Activated naive CD8-positive, alpha-beta T cell (primary cell): Measurements from ENCODE around the gene CDC42BPA.

Experiments
- H3K27ac Mint-ChIP-seq: one replicate; pipeline ENCODE4 v1.8.0; 2021; ENCODE audit warnings: mixed read lengths
- H3K27me3 Mint-ChIP-seq: one replicate; pipeline ENCODE4 v1.8.0; 2021; ENCODE audit warnings: mixed read lengths
- H3K36me3 Mint-ChIP-seq: one replicate; pipeline ENCODE4 v1.8.0; 2021; ENCODE audit warnings: mixed read lengths
- H3K4me1 Mint-ChIP-seq: one replicate; pipeline ENCODE4 v1.8.0; 2021; ENCODE audit warnings: low read depth, mixed read lengths
- H3K4me3 Mint-ChIP-seq: one replicate; pipeline ENCODE4 v1.8.0; 2021; ENCODE audit warnings: mild to moderate bottlenecking, mixed read lengths
- H3K9me3 Mint-ChIP-seq: one replicate; pipeline ENCODE4 v1.8.0; 2021; ENCODE audit warnings: low read depth, mixed read lengths

The CDC42BPA gene

GRCh38 chr1:227077783-227078182 lies 240.5 kb downstream of the CDC42BPA start:
- H3K27me3 Mint-ChIP-seq: peaks cover 19% of the 10 kb centered on the region
- H3K4me3 Mint-ChIP-seq: no peak overlapping the region
- H3K36me3 Mint-ChIP-seq: no peaks in the 10 kb centered on the region
- peaks cover under 1% of the 10 kb centered on the region for H3K9me3 Mint-ChIP-seq
- no peak overlapping the region for H3K27ac Mint-ChIP-seq
- H3K4me1 Mint-ChIP-seq: no peaks in the 10 kb centered on the region

GRCh38 chr1:227073786-227074185 lies 244.5 kb downstream of the CDC42BPA start:
- H3K4me1 Mint-ChIP-seq: no peaks in the 10 kb centered on the region
- peaks cover 16% of the 10 kb centered on the region for H3K27me3 Mint-ChIP-seq
- no peaks in the 10 kb centered on the region for H3K36me3 Mint-ChIP-seq
- H3K27ac Mint-ChIP-seq: no peak overlapping the region
- no peak overlapping the region for H3K4me3 Mint-ChIP-seq
- no peaks in the 10 kb centered on the region for H3K9me3 Mint-ChIP-seq

GRCh38 chr1:227072991-227073390 lies 245.3 kb downstream of the CDC42BPA start:
- Mint-ChIP-seq H3K4me1 (no peaks in the 10 kb centered on the region), H3K27me3 (peaks cover 14% of the 10 kb centered on the region), H3K4me3 (no peak overlapping the region), H3K9me3 (no peaks in the 10 kb centered on the region), H3K36me3 (no peaks in the 10 kb centered on the region), H3K27ac (no peak overlapping the region)

GRCh38 chr1:227071895-227072587 lies 246.3 kb downstream of the CDC42BPA start:
- Mint-ChIP-seq H3K4me1 (no peaks in the 10 kb centered on the region), H3K27ac (peak overlapping the region; percentile 5)

GRCh38 chr1:227070638-227071285 lies 247.5 kb downstream of the CDC42BPA start:
- H3K9me3 Mint-ChIP-seq: no peaks in the 10 kb centered on the region
- H3K4me1 Mint-ChIP-seq: no peaks in the 10 kb centered on the region
- no peak overlapping the region for H3K27ac Mint-ChIP-seq
- H3K36me3 Mint-ChIP-seq: no peaks in the 10 kb centered on the region
- H3K27me3 Mint-ChIP-seq: peaks cover 10% of the 10 kb centered on the region
- H3K4me3 Mint-ChIP-seq: no peak overlapping the region

More at GRCh38 chr1:227071895-227072587, 246.3 kb downstream of the CDC42BPA start:
- Mint-ChIP-seq H3K9me3 (no peaks in the 10 kb centered on the region), H3K4me3 (no peak overlapping the region), H3K36me3 (no peaks in the 10 kb centered on the region), H3K27me3 (peaks cover 9% of the 10 kb centered on the region)

GRCh38 chr1:227069490-227069889 lies 248.8 kb downstream of the CDC42BPA start:
- Mint-ChIP-seq H3K36me3 (no peaks in the 10 kb centered on the region), H3K27me3 (peaks cover 18% of the 10 kb centered on the region), H3K4me3 (no peak overlapping the region), H3K9me3 (no peaks in the 10 kb centered on the region), H3K4me1 (no peaks in the 10 kb centered on the region), H3K27ac (no peak overlapping the region)

GRCh38 chr1:227068883-227069282 lies 249.4 kb downstream of the CDC42BPA start:
- no peaks in the 10 kb centered on the region for H3K9me3 Mint-ChIP-seq
- peaks cover 21% of the 10 kb centered on the region for H3K27me3 Mint-ChIP-seq
- H3K36me3 Mint-ChIP-seq: no peaks in the 10 kb centered on the region
- H3K4me3 Mint-ChIP-seq: no peak overlapping the region
- no peaks in the 10 kb centered on the region for H3K4me1 Mint-ChIP-seq
- H3K27ac Mint-ChIP-seq: no peak overlapping the region

GRCh38 chr1:227066999-227067398 lies 251.3 kb downstream of the CDC42BPA start:
- Mint-ChIP-seq H3K4me3 (no peak overlapping the region), H3K36me3 (no peaks in the 10 kb centered on the region), H3K4me1 (peaks cover 3% of the 10 kb centered on the region), H3K9me3 (no peaks in the 10 kb centered on the region), H3K27me3 (peaks cover 24% of the 10 kb centered on the region), H3K27ac (no peak overlapping the region)

- Mint-ChIP-seq H3K27ac (no peak overlapping the region), H3K4me3 (no peak overlapping the region), H3K4me1 (peaks cover 3% of the 10 kb centered on the region), H3K9me3 (peaks cover 1% of the 10 kb centered on the region), H3K36me3 (peaks cover 1% of the 10 kb centered on the region), H3K27me3 (peaks cover 22% of the 10 kb centered on the region)
Measured at GRCh38 chr1:227065311-227065710, 253.0 kb downstream of the CDC42BPA start.

GRCh38 chr1:227062306-227062705 lies 256.0 kb downstream of the CDC42BPA start:
- H3K27me3 Mint-ChIP-seq: peaks cover 20% of the 10 kb centered on the region
- peaks cover 3% of the 10 kb centered on the region for H3K4me1 Mint-ChIP-seq
- H3K36me3 Mint-ChIP-seq: peaks cover 3% of the 10 kb centered on the region
- peaks cover 9% of the 10 kb centered on the region for H3K9me3 Mint-ChIP-seq
- no peak overlapping the region for H3K27ac Mint-ChIP-seq
- H3K4me3 Mint-ChIP-seq: no peak overlapping the region

GRCh38 chr1:227059076-227059475 lies 259.2 kb downstream of the CDC42BPA start:
- H3K9me3 Mint-ChIP-seq: peaks cover 9% of the 10 kb centered on the region
- H3K27me3 Mint-ChIP-seq: peaks cover 3% of the 10 kb centered on the region
- H3K27ac Mint-ChIP-seq: no peak overlapping the region
- peaks cover 3% of the 10 kb centered on the region for H3K4me1 Mint-ChIP-seq
- H3K4me3 Mint-ChIP-seq: no peak overlapping the region
- peaks cover 3% of the 10 kb centered on the region for H3K36me3 Mint-ChIP-seq

GRCh38 chr1:227058321-227058751 lies 260.0 kb downstream of the CDC42BPA start:
- no peak overlapping the region for H3K4me3 Mint-ChIP-seq
- H3K4me1 Mint-ChIP-seq: peaks cover 3% of the 10 kb centered on the region
- H3K36me3 Mint-ChIP-seq: peaks cover 3% of the 10 kb centered on the region
- peaks cover 3% of the 10 kb centered on the region for H3K27me3 Mint-ChIP-seq
- H3K9me3 Mint-ChIP-seq: peaks cover 9% of the 10 kb centered on the region
- H3K27ac Mint-ChIP-seq: no peak overlapping the region

GRCh38 chr1:227049253-227049652 lies 269.0 kb downstream of the CDC42BPA start:
- Mint-ChIP-seq H3K36me3 (no peaks in the 10 kb centered on the region), H3K4me3 (no peak overlapping the region), H3K4me1 (no peaks in the 10 kb centered on the region), H3K27me3 (peaks cover 9% of the 10 kb centered on the region), H3K9me3 (no peaks in the 10 kb centered on the region), H3K27ac (no peak overlapping the region)

- peaks cover 7% of the 10 kb centered on the region for H3K27me3 Mint-ChIP-seq
Measured at GRCh38 chr1:227043755-227044154, 274.5 kb downstream of the CDC42BPA start.

GRCh38 chr1:227042292-227042691 lies 276.0 kb downstream of the CDC42BPA start:
- Mint-ChIP-seq H3K4me1 (peaks cover 3% of the 10 kb centered on the region), H3K27me3 (peaks cover 7% of the 10 kb centered on the region), H3K4me3 (no peak overlapping the region), H3K9me3 (no peaks in the 10 kb centered on the region), H3K36me3 (no peaks in the 10 kb centered on the region), H3K27ac (no peak overlapping the region)

More at GRCh38 chr1:227043755-227044154, 274.5 kb downstream of the CDC42BPA start:
- Mint-ChIP-seq H3K9me3 (no peaks in the 10 kb centered on the region), H3K4me1 (no peaks in the 10 kb centered on the region), H3K36me3 (no peaks in the 10 kb centered on the region), H3K27ac (no peak overlapping the region), H3K4me3 (no peak overlapping the region)
